Measurements from ENCODE around the gene CHST10.
"Not testable (repeated sequence)": the region's sequence is repeated elsewhere in the genome, so short reads cannot be mapped to it uniquely, and the experiment has no call there.

Gene CHST10

GRCh38 chr2:100416935-100417710 is at the start of gene CHST10:
CHST10 (minus strand) TSS chr2:100417668; CDS start chr2:100406675, 10,993 bp downstream.
- peak; percentile 92 for DNase-seq

- DNase-seq = no peak
Measured at GRCh38 chr2:100460904-100461530, 43.5 kb upstream of the CHST10 start.

- DNase-seq = not testable (repeated sequence)
Measured at GRCh38 chr2:100456357-100456756, 38.9 kb upstream of the CHST10 start.

GRCh38 chr2:100453853-100454252 is 36.4 kb upstream of the CHST10 start:
- DNase-seq = no peak

- no peak for DNase-seq
Measured at GRCh38 chr2:100451734-100452133, 34.3 kb upstream of the CHST10 start.

- DNase-seq = no peak
Measured at GRCh38 chr2:100451092-100451491, 33.6 kb upstream of the CHST10 start.

GRCh38 chr2:100446696-100447095 is 29.2 kb upstream of the CHST10 start:
- DNase-seq = no peak

- no peak for DNase-seq
Measured at GRCh38 chr2:100437751-100438150, 20.3 kb upstream of the CHST10 start.

GRCh38 chr2:100429726-100430125 is 12.3 kb upstream of the CHST10 start:
- DNase-seq = no peak

- DNase-seq = peak; percentile 47
Measured at GRCh38 chr2:100427627-100428258, 10.3 kb upstream of the CHST10 start.

- DNase-seq = no peak
Measured at GRCh38 chr2:100427111-100427510, 9.6 kb upstream of the CHST10 start.

- DNase-seq = no peak
Measured at GRCh38 chr2:100426384-100426720, 8.9 kb upstream of the CHST10 start.

GRCh38 chr2:100425573-100426383 is 8.3 kb upstream of the CHST10 start:
- DNase-seq = no peak

- DNase-seq = no peak
Measured at GRCh38 chr2:100425107-100425506, 7.6 kb upstream of the CHST10 start.

- DNase-seq = no peak
Measured at GRCh38 chr2:100424277-100424875, 6.9 kb upstream of the CHST10 start.

- DNase-seq = no peak
Measured at GRCh38 chr2:100423631-100424030, 6.2 kb upstream of the CHST10 start.

- DNase-seq = peak; percentile 25
Measured at GRCh38 chr2:100422320-100423055, 5.0 kb upstream of the CHST10 start.

- DNase-seq = no peak
Measured at GRCh38 chr2:100419915-100420314, 2.4 kb upstream of the CHST10 start.

GRCh38 chr2:100418406-100418962 is 1.0 kb upstream of the CHST10 start:
- DNase-seq = no peak

GRCh38 chr2:100417711-100418124 is 250 bp upstream of the CHST10 start:
- no peak for DNase-seq

- no peak for DNase-seq
Measured at GRCh38 chr2:100416397-100416934, 1.0 kb downstream of the CHST10 start.

Measured in retina (tissue), 1 donor.